C4-2B (cell line): ENCODE measurements around the gene TVP23A.

Experiments
- ZFX ChIP-seq: fragments of 450-650 bp; IDR thresholded peaks from 2 replicates; pipeline ENCODE4 v1.6.1; 2017
- TF ChIP-seq, protein P1 (sequence below): fragments of 450-650 bp; conservative IDR thresholded peaks from 2 replicates; pipeline ENCODE4 v1.5.1; 2017; ENCODE audit warnings: mild to moderate bottlenecking

DNA sequence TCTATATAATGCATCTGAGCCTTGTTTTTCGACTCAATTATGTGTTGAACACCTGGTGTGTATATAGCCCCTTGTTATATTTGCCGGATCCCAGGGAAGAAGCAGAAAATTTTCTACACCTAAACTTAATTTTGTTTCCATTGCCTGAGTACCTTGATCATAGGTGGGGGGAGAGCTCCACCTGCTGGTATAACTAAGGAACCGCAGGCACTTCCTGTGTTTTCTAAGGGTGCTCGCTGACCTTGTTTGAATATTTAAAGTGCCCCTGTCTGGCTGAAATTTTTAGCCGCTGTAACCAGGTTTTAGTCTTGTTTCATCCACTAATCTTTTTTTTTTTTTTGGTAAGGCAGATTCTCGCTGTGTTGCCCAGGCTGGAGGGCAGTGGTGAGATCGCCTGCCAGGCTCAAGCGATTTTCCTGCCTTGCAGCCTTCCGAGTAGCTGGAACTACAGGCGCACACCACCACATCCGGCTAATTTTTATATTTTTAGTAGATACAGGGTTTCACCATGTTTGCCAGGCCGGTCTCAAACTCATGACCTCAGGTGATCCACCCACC is 81.4 kb downstream of the TVP23A start:
- TF ChIP-seq, protein P1, sequence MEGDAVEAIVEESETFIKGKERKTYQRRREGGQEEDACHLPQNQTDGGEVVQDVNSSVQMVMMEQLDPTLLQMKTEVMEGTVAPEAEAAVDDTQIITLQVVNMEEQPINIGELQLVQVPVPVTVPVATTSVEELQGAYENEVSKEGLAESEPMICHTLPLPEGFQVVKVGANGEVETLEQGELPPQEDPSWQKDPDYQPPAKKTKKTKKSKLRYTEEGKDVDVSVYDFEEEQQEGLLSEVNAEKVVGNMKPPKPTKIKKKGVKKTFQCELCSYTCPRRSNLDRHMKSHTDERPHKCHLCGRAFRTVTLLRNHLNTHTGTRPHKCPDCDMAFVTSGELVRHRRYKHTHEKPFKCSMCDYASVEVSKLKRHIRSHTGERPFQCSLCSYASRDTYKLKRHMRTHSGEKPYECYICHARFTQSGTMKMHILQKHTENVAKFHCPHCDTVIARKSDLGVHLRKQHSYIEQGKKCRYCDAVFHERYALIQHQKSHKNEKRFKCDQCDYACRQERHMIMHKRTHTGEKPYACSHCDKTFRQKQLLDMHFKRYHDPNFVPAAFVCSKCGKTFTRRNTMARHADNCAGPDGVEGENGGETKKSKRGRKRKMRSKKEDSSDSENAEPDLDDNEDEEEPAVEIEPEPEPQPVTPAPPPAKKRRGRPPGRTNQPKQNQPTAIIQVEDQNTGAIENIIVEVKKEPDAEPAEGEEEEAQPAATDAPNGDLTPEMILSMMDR: peak; percentile 93
- TF ChIP-seq ZFX: no peak
